Glutamatergic neuron (in vitro differentiated cells): ENCODE results near the gene SLIT1. TPM values are rescaled to one million over a fixed set of nuclear protein-coding genes. Genes with fewer than 3 reads are reported as not detected.

Source experiments
- DNase-seq: peaks from one replicate; pipeline ENCODE4 v3.0.0; 2022
- H3K27ac Mint-ChIP-seq: one replicate; pipeline ENCODE4 v1.8.0; 2020; ENCODE audit warnings: mild to moderate bottlenecking, mixed read lengths, inconsistent platforms; ENCODE audit not compliant: unreplicated experiment
- H3K27me3 Mint-ChIP-seq: one replicate; pipeline ENCODE4 v1.8.0; 2020; ENCODE audit warnings: mild to moderate bottlenecking, moderate library complexity, mixed read lengths, inconsistent platforms; ENCODE audit not compliant: unreplicated experiment
- H3K36me3 Mint-ChIP-seq: one replicate; pipeline ENCODE4 v1.8.0; 2020; ENCODE audit warnings: mild to moderate bottlenecking, mixed read lengths, inconsistent platforms; ENCODE audit not compliant: unreplicated experiment
- H3K4me1 Mint-ChIP-seq: one replicate; pipeline ENCODE4 v1.8.0; 2020; ENCODE audit warnings: mild to moderate bottlenecking, low read depth, mixed read lengths, inconsistent platforms; ENCODE audit not compliant: unreplicated experiment
- H3K4me3 Mint-ChIP-seq: one replicate; pipeline ENCODE4 v1.8.0; 2020; ENCODE audit warnings: mild to moderate bottlenecking, mixed read lengths, inconsistent platforms; ENCODE audit not compliant: unreplicated experiment
- H3K9me3 Mint-ChIP-seq: one replicate; pipeline ENCODE4 v1.8.0; 2020; ENCODE audit warnings: mild to moderate bottlenecking, moderate library complexity, mixed read lengths, inconsistent platforms; ENCODE audit not compliant: unreplicated experiment
- total RNA-seq: library from RNA; stranded (reverse); fragmentation: NEBNext Ultra II Directional; extraction: Animal tissue kit (Norgen Biotek cat#: 25700); gene quantifications from one replicate; pipeline ENCODE4 v1.2.1, GENCODE V29; 2021; ENCODE audit not compliant: unreplicated experiment
- TF ChIP-seq, protein P1 (sequence below): fragments of 200-600 bp; sonication (generic); IDR thresholded peaks from one replicate; pipeline ENCODE4 v1.5.0; 2021; ENCODE audit not compliant: partially characterized antibody, unreplicated experiment

SLIT1 gene
- total RNA-seq, 1 donor from 2014 or later = 11.3 TPM

- no peaks in the 10 kb centered on the region for H3K36me3 Mint-ChIP-seq
- DNase-seq = peak; percentile 61
- H3K27me3 Mint-ChIP-seq = no peaks in the 10 kb centered on the region
- H3K4me1 Mint-ChIP-seq = peaks cover 35% of the 10 kb centered on the region
- peaks cover 9% of the 10 kb centered on the region for H3K9me3 Mint-ChIP-seq
- peak overlapping the region; percentile 86 for H3K27ac Mint-ChIP-seq
- TF ChIP-seq, protein P1, sequence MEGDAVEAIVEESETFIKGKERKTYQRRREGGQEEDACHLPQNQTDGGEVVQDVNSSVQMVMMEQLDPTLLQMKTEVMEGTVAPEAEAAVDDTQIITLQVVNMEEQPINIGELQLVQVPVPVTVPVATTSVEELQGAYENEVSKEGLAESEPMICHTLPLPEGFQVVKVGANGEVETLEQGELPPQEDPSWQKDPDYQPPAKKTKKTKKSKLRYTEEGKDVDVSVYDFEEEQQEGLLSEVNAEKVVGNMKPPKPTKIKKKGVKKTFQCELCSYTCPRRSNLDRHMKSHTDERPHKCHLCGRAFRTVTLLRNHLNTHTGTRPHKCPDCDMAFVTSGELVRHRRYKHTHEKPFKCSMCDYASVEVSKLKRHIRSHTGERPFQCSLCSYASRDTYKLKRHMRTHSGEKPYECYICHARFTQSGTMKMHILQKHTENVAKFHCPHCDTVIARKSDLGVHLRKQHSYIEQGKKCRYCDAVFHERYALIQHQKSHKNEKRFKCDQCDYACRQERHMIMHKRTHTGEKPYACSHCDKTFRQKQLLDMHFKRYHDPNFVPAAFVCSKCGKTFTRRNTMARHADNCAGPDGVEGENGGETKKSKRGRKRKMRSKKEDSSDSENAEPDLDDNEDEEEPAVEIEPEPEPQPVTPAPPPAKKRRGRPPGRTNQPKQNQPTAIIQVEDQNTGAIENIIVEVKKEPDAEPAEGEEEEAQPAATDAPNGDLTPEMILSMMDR = no peak
- peak overlapping the region; percentile 71 for H3K4me3 Mint-ChIP-seq
These were observed 44.6 kb downstream of the SLIT1 start for GRCh38 chr10:97140902-97141745.

- DNase-seq = no peak
- Mint-ChIP-seq H3K27me3 (no peaks in the 10 kb centered on the region), H3K9me3 (peaks cover 9% of the 10 kb centered on the region), H3K36me3 (no peaks in the 10 kb centered on the region), H3K4me1 (peaks cover 37% of the 10 kb centered on the region), H3K4me3 (no peak overlapping the region), H3K27ac (peak overlapping the region; percentile 86)
- TF ChIP-seq, protein P1 = no peak
These were observed 45.5 kb downstream of the SLIT1 start for GRCh38 chr10:97140049-97140846.

DNA sequence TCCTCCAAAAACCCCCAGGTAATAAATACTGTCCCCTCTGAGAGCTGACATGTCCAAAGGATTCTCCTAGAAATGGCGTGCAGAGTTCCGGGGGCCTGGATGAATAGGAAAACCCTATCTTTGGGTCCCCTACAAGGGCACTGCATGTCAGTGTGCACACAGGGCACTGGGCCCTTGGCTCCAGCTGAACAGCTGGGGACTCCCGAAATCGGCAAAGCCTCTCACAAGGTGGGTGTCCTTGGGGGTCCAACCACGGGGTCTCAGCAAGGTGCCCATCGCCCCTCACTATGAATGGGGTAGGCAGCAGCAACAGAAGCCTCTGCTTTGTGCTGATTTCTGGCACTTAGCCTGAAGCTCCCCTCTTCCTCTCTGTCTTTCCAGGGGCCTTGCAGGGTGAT, 46.1 kb downstream of the SLIT1 start:
- Mint-ChIP-seq H3K4me1 (peaks cover 43% of the 10 kb centered on the region), H3K4me3 (no peak overlapping the region), H3K9me3 (peaks cover 11% of the 10 kb centered on the region), H3K27ac (peak overlapping the region; percentile 86), H3K27me3 (no peaks in the 10 kb centered on the region), H3K36me3 (no peaks in the 10 kb centered on the region)
- DNase-seq = no peak
- TF ChIP-seq, protein P1 = no peak

DNA sequence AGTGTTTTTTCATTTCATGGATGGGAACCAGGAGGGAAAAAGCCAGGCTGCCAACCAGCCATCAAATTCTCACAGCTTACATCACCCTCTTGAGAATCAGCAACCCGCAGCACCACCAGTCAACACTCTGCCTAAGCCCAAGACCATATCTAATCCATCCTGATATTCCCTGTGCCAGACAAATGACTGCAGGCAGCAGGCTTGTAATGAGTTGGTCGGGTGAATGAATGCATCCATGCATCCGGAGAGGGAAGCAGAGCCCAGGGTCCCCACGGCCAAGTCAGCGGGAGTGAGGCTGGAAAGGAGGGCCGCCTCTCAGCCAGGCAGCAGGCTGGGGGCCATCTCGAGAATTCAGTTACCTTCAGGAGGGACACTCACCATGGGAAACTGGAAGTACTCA, 46.9 kb downstream of the SLIT1 start:
- no peak for DNase-seq
- peaks cover 47% of the 10 kb centered on the region for H3K4me1 Mint-ChIP-seq

More for the DNA sequence above, 46.9 kb downstream of the SLIT1 start:
- Mint-ChIP-seq H3K36me3 (no peaks in the 10 kb centered on the region), H3K27ac (peak overlapping the region; percentile 34), H3K27me3 (no peaks in the 10 kb centered on the region), H3K4me3 (peak overlapping the region; percentile 43), H3K9me3 (peaks cover 11% of the 10 kb centered on the region)
- TF ChIP-seq, protein P1 = no peak
